Colonic mucosa (tissue), 4 donors: ENCODE measurements around the gene LHFPL2. TPM values are rescaled to one million over a fixed set of nuclear protein-coding genes. Genes with fewer than 3 reads are reported as not detected.

Experiments used
- DNase-seq: peaks from one replicate; pipeline ENCODE4 v3.0.0-alpha.2; 2020
- H3K27ac ChIP-seq: fragments of 200-600 bp; one replicate; pipeline ENCODE4 v1.8.0; 2021
- H3K27me3 ChIP-seq: fragments of 200-600 bp; one replicate; pipeline ENCODE4 v1.8.0; 2021
- H3K36me3 ChIP-seq: fragments of 200-600 bp; one replicate; pipeline ENCODE4 v1.8.0; 2021
- H3K4me1 ChIP-seq: fragments of 200-600 bp; one replicate; pipeline ENCODE4 v1.8.0; 2021; ENCODE audit warnings: mild to moderate bottlenecking
- H3K4me3 ChIP-seq: fragments of 200-600 bp; one replicate; pipeline ENCODE4 v1.8.0; 2021
- H3K9ac ChIP-seq, 2 donors: one replicate each; pipeline ENCODE4 v1.7.0; 2013; ENCODE audit warnings: control low read depth in 2 of 2, low read depth in 2 of 2, low read length in 2 of 2
- H3K9me3 ChIP-seq: fragments of 200-600 bp; one replicate; pipeline ENCODE4 v1.8.0; 2021
- CTCF ChIP-seq: fragments of 200-600 bp; IDR thresholded peaks from one replicate; pipeline ENCODE4 v1.8.0; 2022; ENCODE audit warnings: antibody characterized with exemption, mild to moderate bottlenecking
- intact Hi-C: fragments of 100-400 bp; cut with DNase I; formaldehyde crosslinking; loops from one replicate; pipeline ENCODE4 v1.14.1; 2022
- total RNA-seq, 2 donors: library from RNA; stranded (reverse); fragmentation: NEBNext Ultra II Directional in 1 of 2; extraction: Animal tissue kit (Norgen Biotek cat#: 25700) in 1 of 2; gene quantifications; one replicate each; pipeline ENCODE4 v1.2.1, GENCODE V29; 2021
- donor health status: healthy.
- donor health status: DM: no; HTN: no; CAD: no.
- donor health status: DM: no; HTN: no; CAD: no.

The LHFPL2 gene
- total RNA-seq, 2 donors from 2014 or later = 35.5 to 39.2 TPM

DNA sequence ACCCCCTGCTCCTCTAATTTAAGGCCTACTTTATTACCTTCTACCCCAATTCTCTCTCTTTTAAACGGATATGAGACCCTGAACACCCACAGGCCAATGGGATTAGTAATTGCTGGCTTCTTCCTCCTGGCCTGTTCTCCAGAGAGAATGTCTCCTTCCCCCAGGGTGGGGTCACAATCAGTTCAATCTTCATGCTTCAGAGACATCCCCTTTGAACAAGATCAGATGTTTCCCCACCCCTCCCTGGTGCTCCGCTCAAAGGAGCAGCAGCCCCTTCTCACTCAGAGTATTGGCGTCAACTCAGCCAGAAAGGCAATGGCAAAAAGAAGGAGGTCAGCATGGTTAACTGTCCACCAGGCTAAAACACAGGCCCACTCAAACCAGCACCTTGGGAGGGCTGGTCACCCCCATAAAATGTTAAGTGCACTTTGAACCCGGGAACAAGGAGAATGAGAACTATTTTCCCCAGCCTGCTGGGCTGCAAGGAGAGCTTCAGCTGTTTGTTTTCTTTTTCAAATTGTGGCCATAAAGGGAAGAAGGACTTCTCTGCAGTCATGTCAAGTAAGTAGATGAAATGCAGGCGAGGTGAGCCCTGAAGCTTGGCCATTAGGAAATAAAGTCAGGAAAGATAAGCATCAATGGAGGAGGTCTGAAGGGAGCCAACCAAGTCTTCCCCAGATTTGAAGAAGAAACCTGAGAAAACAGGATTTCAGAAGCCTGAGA is 20.1 kb downstream of the LHFPL2 start:
- TF ChIP-seq CTCF = no peak
- intact Hi-C loops = no loop called here
- no peak for DNase-seq
- peaks cover 6% of the 10 kb centered on the region for H3K36me3 ChIP-seq
- no peak overlapping the region for H3K4me3 ChIP-seq
- H3K27me3 ChIP-seq = no peaks in the 10 kb centered on the region
- H3K9ac ChIP-seq = no peak overlapping the region
- H3K4me1 ChIP-seq = no peaks in the 10 kb centered on the region
- H3K9me3 ChIP-seq = no peaks in the 10 kb centered on the region
- no peak overlapping the region for H3K27ac ChIP-seq

- intact Hi-C loops = no loop called here
- DNase-seq = no peak
- no peaks in the 10 kb centered on the region for H3K4me1 ChIP-seq
- TF ChIP-seq CTCF = no peak
- H3K36me3 ChIP-seq = peaks cover 6% of the 10 kb centered on the region
- no peaks in the 10 kb centered on the region for H3K9me3 ChIP-seq
- no peaks in the 10 kb centered on the region for H3K27me3 ChIP-seq
- no peak overlapping the region for H3K27ac ChIP-seq
- H3K9ac ChIP-seq = no peak overlapping the region
- no peak overlapping the region for H3K4me3 ChIP-seq
Observed at GRCh38 chr5:78627766-78628165, 20.8 kb downstream of the LHFPL2 start.

DNA sequence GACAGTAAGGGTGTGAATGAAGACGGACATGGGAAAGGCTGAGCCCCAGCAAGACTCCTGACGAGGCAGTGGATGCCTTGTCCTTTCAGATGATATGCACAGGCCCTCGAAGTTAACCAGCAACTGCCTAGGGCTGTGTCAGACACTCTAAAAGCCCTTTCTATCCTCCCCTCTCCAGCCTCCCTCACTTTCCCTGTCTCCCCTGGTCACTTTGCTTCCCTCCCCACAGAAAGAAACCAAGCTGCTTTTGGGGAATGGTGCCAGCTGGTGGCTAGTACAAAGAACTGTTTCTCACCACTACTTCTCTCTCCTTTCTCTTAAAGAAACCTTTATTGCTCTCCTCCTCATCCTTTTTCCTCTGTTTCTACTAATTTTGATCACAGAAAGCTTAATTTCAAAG is 21.4 kb downstream of the LHFPL2 start:
- Histone ChIP-seq H3K4me3 (no peak overlapping the region), H3K4me1 (no peaks in the 10 kb centered on the region), H3K27ac (no peak overlapping the region), H3K9me3 (no peaks in the 10 kb centered on the region), H3K36me3 (peaks cover 6% of the 10 kb centered on the region), H3K27me3 (no peaks in the 10 kb centered on the region), H3K9ac (no peak overlapping the region)
- intact Hi-C loops = no loop called here
- DNase-seq = no peak
- TF ChIP-seq CTCF = no peak

DNA sequence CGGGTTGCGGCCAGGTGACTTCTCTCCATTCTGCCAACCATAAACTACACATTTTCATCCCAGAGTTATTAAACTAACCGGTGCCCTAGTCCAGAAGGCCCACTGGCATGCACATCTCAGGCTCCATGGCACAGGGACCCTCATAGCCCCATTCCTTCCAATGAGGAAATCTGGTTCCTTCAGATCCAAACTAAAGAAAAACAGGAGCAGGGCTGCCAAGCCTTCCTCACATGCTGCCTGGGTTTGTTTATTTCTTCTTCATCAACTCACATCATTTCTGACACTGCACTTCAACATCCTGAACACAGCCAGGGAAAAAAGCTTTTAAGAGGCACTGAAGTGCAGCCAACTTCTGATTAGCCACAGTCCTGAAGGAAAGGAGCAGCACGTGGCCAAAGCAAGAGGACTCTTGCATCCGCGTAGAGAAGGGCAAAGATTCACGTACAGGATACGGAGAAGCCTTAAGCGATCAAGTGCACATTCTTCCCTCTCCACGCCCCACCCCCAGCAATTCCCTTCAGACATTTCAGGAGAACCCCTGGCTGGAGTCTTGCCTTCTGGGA is 22.5 kb downstream of the LHFPL2 start:
- H3K36me3 ChIP-seq = peaks cover 5% of the 10 kb centered on the region
- H3K9ac ChIP-seq = no peak overlapping the region
- no peaks in the 10 kb centered on the region for H3K27me3 ChIP-seq
- TF ChIP-seq CTCF = no peak
- H3K4me3 ChIP-seq = no peak overlapping the region
- no peak for DNase-seq
- H3K9me3 ChIP-seq = no peaks in the 10 kb centered on the region
- no peaks in the 10 kb centered on the region for H3K4me1 ChIP-seq
- intact Hi-C loops = no loop called here
- H3K27ac ChIP-seq = no peak overlapping the region

DNA sequence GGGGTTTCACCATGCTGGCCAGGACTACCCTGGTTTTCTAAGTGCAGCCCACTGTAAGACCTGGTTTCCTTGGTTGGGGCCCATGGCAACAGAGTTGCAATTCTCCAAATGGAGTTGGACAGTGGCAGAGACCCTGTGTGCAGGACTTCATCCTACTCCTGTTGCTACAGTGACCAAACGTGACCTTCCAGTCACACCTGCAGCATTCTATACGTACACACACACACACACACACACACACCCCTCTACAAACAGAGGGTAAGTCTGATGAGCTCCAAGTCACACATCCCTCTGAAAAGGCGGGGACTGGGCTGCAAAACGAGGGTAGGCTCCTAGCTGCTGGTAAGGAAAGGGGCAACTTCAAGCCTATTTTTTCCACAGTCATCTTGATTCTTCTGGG is 23.6 kb downstream of the LHFPL2 start:
- H3K27ac ChIP-seq = no peak overlapping the region
- TF ChIP-seq CTCF = no peak
- H3K4me1 ChIP-seq = no peaks in the 10 kb centered on the region
- H3K4me3 ChIP-seq = no peak overlapping the region
- H3K9me3 ChIP-seq = no peaks in the 10 kb centered on the region
- no peaks in the 10 kb centered on the region for H3K36me3 ChIP-seq
- DNase-seq = no peak
- no peaks in the 10 kb centered on the region for H3K27me3 ChIP-seq
- no peak overlapping the region for H3K9ac ChIP-seq
- intact Hi-C loops = no loop called here
